Activated CD8-positive, alpha-beta memory T cell treated with anti-CD3 and anti-CD28 coated beads, Interleukin-2, amount 50 U/mL, for 4 hours (primary cell): ENCODE data around the gene PEX19.

Experiments
- DNase-seq: peaks from one replicate; pipeline ENCODE4 v3.0.0-alpha.2; 2020

The PEX19 gene

DNA sequence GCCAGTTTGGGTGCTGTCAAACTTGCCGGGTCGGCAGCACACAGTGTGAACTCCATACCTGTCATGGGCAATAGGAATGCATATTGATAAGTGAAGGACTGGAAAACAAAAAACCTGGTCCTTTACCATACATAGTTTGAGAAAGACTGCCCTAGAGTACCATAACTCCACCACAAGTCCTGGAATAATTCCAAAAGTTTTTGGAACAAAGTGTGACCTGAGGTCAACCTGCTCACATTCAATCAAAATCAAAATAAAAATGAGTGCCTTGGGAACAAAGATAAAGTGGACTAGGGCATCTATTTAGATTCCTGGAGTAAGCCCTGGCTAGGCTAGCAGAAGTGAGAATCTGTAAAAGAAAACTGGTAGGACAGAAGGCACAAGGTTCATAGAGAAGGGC lies 7.6 kb downstream of the PEX19 start:
- DNase-seq = no peak

GRCh38 chr1:160271025-160271424 lies 13.9 kb downstream of the PEX19 start:
- no peak for DNase-seq

DNA sequence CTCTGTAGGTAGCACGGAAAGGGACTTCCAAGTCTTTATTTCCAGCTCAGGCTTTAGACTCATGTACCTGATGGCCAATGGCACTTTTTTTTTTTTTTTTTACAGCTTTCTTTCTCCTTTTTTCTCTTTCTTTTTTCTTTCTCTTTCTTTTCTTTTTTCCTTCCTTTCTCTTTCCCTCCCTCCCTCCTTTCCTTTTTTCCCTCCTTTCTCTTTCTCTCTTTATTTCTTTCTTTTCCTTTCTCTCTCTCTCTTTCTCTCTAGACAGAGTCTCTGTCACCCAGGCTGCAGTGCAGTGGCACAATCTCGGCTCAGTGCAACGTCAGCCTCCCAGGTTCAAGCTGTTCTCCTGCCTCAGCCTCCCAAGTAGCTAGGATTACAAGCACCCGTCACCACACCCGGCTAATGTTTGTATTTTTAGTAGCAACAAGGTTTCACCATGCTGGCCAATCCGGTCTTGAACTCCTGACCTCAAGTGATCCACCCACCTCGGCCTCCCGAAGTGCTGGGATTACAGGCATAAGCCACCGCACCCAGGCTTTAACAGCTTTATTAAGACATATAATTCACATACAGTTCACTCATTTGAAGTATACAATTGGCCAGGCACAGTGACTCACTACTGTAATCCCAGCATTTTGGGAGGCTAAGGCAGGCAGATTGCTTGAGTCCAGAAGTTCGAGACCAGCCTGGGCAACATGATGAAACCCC lies 17.5 kb downstream of the PEX19 start:
- DNase-seq = no peak

- no peak for DNase-seq
Observed at GRCh38 chr1:160264795-160265307, 20.1 kb downstream of the PEX19 start.

GRCh38 chr1:160261893-160262794 lies 22.8 kb downstream of the PEX19 start, which contains the start of gene DCAF8:
Gene DCAF8 (minus strand): TSS chr1:160262549. CDS start chr1:160244008, 18,541 bp downstream.
- peak; percentile 97 for DNase-seq

GRCh38 chr1:160261556-160261892 lies 23.4 kb downstream of the PEX19 start:
- peak; percentile 70 for DNase-seq

- DNase-seq = no peak
Observed at GRCh38 chr1:160260406-160261382, 24.2 kb downstream of the PEX19 start.

GRCh38 chr1:160258177-160258798 lies 26.6 kb downstream of the PEX19 start:
- no peak for DNase-seq

DNA sequence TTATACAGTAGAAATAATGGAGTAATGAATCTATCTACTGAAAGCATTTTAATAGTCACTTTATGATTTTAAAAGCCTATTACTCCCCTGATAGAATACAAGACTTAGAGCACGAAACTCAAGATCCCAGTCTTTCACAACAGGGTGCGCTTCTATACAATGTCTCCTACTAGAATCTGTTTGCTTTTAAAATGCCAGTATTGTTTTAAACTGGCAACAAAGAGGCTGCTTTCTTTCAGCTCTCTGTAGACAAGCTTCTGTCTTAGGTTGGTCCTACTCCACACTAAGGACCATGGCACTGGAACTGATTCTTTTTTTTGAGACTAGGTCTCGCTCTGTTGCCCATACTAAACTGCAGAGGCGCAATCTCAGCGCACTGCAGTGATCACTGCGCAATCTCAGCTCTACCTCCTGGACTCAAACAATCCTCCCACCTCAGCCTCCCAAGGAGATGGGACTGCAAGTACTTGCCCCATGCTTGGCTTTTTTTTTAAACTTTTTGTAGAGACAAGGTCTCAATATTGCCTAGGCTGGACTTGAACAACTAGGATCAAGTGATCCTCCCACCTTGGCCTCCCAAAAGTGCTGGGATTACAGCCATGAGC lies 27.4 kb downstream of the PEX19 start:
- no peak for DNase-seq

DNA sequence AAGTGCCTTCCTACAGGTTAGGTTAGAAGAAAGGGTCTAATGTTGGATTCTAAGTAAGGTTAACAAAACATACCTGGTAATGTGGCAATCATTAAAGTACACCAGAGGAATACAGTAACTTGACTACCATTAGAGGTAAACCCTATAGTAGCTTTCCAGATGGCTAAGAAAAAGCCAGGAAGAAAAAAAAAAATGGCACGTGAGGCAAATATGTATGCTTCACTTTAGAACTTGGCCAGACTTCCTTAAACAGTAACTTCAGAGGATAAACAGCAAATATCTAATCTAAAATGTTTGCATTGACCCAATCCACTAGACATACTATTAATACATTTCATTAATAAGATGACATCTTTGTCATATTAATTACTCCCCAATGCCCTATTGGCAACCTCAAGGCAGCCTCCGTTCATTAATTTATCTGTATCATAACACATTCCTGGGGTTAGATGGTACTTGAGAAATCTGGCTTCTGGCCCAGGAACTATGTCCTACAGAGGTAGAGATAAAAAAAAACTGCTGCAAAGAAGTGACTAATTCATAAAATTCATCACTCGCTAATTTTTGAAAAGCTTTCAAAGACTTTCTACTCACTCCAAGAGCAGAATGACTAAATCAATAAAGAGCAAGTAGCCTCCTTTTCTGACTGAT lies 28.4 kb downstream of the PEX19 start:
- no peak for DNase-seq

DNA sequence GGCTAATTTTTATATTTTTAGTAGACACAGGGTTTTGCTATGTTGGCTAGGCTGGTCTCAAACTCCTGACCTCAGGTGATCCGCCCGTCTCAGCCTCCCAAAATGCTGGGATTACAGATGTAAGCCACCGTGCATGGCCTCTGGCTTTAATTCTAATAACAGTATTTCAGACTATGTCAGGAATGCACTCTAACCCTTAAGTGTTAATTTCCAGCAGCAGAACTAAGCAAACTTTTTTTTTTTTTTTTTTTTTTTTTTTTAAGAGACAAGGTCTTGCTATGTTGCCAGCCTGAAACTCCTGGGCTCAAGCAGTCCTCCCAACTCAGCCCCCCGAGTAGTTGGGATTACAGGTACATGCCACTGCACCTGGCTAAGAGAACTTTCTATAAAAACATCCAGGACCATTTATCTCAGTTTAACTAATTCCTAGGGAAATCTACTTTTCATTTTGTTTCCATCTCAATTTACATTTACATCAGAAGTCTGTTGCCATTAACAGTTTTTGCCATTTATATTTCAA lies 29.1 kb downstream of the PEX19 start:
- DNase-seq = no peak

GRCh38 chr1:160251687-160252526 lies 33.0 kb downstream of the PEX19 start:
- DNase-seq = peak; percentile 59

GRCh38 chr1:160251011-160251410 lies 33.9 kb downstream of the PEX19 start:
- DNase-seq = no peak

DNA sequence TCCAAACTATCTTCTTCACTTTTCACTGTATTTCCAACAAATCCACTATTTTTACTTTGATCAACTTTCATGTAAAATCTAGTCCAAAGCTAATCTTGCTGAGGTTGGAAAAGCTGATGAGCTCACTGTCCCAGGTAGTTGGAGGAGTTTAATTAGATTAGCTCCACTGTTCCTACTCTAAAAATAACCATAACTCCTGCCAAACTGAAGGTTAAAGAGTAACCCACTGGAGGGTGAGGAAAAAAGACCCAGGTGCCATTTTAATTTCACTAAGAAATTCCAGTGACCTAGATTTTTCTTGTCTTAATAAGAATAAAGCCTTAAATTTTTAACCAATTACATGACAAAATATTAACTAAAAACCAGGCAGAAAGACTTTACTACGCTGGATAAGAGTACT lies 37.9 kb downstream of the PEX19 start:
- DNase-seq = no peak

GRCh38 chr1:160245434-160245833 lies 39.5 kb downstream of the PEX19 start:
- no peak for DNase-seq

GRCh38 chr1:160244209-160244608 lies 40.7 kb downstream of the PEX19 start:
- DNase-seq = no peak

DNA sequence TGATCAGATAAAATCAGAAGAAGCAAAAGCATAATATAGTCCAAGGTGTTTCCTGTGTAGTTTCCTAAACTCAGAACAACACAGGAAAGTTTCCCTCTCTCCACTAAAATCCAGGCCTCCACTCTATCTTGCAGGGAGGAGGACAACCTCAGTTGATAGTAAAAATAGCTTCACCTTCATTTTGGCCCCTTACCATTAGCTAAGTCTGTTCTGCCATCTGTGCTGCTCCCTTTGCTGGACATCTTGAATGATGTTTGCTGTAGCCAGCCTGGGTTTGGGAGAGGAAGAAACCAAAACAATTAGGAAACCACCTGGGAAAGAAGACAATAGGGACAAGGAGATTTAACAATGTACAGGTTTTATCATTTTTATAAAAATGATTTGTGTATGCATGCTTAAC lies 41.2 kb downstream of the PEX19 start:
- DNase-seq = no peak

GRCh38 chr1:160239582-160240299 lies 45.2 kb downstream of the PEX19 start:
- DNase-seq = no peak

- no peak for DNase-seq
Observed at GRCh38 chr1:160238408-160238807, 46.5 kb downstream of the PEX19 start.
